Spleen (tissue), 11 donors: ENCODE results near the gene RFX8. TPM values are rescaled to one million over a fixed set of nuclear protein-coding genes. Genes with fewer than 3 reads are reported as not detected.
"Not testable (repeated sequence)": the region's sequence is repeated elsewhere in the genome, so short reads cannot be mapped to it uniquely, and the experiment has no call there.

Experiments
- DNase-seq: peaks from one replicate; pipeline ENCODE4 v3.0.0-alpha.2; 2020
- H3K27ac ChIP-seq, 8 donors: fragments of 200-600 bp; sonication (generic) in 7 of 8; 1 replicate in 4 of 8; 2 replicates in 4 of 8; pipeline versions ENCODE4 v1.5.0 to v1.8.0; 2016 to 2021; ENCODE audit warnings: inconsistent platforms in 4 of 8, mild to moderate bottlenecking in 4 of 8, moderate library complexity in 1 of 8
- H3K27me3 ChIP-seq, 7 donors: fragments of 200-600 bp; sonication (generic) in 6 of 7; replicated peaks in 1 of 7; 1 replicate in 4 of 7; 2 replicates in 3 of 7; pipeline versions ENCODE4 v1.5.0 to v1.8.0; 2016 to 2021; ENCODE audit warnings: inconsistent platforms in 3 of 7, mild to moderate bottlenecking in 1 of 7
- H3K36me3 ChIP-seq, 6 donors: fragments of 200-600 bp; sonication (generic) in 5 of 6; 1 replicate in 4 of 6; 2 replicates in 2 of 6; pipeline versions ENCODE4 v1.5.0 to v1.8.0; 2016 to 2021; ENCODE audit warnings: inconsistent platforms in 2 of 6
- H3K4me1 ChIP-seq, 6 donors: fragments of 200-600 bp; sonication (generic) in 5 of 6; 1 replicate in 3 of 6; 2 replicates in 3 of 6; pipeline versions ENCODE4 v1.5.0 to v1.8.0; 2016 to 2021; ENCODE audit warnings: inconsistent platforms in 3 of 6
- H3K4me3 ChIP-seq, 8 donors: fragments of 200-600 bp; sonication (generic) in 7 of 8; 1 replicate in 4 of 8; 2 replicates in 4 of 8; pipeline versions ENCODE4 v1.5.0 to v1.8.0; 2016 to 2021; ENCODE audit warnings: inconsistent platforms in 4 of 8, mild to moderate bottlenecking in 4 of 8, moderate library complexity in 2 of 8
- H3K9me3 ChIP-seq, 8 donors: fragments of 200-600 bp; sonication (generic) in 7 of 8; 1 replicate in 4 of 8; 2 replicates in 4 of 8; pipeline versions ENCODE4 v1.5.0 to v1.8.0; 2016 to 2021; ENCODE audit warnings: inconsistent platforms in 4 of 8
- CTCF ChIP-seq, 11 experiments: fragments of 200-600 bp in 7 of 11; fragments of 450-650 bp in 4 of 11; sonication (generic) in 4 of 11; IDR thresholded peaks in 8 of 11; conservative IDR thresholded peaks in 3 of 11; 1 replicate in 7 of 11; 2 replicates in 4 of 11; pipeline versions ENCODE4 v1.4.0 to v1.8.0; 2016 to 2021; ENCODE audit warnings: antibody characterized with exemption in 11 of 11, inconsistent platforms in 4 of 11, mild to moderate bottlenecking in 1 of 11
- POLR2A ChIP-seq, 3 donors: fragments of 450-650 bp; IDR thresholded peaks; one replicate each; pipeline ENCODE4 v1.5.1; 2017; ENCODE audit warnings: antibody characterized with exemption in 3 of 3, mild to moderate bottlenecking in 1 of 3
- POLR2AphosphoS5 ChIP-seq, 3 donors: sonication (generic); formaldehyde crosslinking; IDR thresholded peaks; one replicate each; pipeline ENCODE4 v1.5.1; 2017; ENCODE audit warnings: antibody characterized with exemption in 3 of 3
- WGBS, 5 donors: extraction: QIAGEN DNeasy Blood & Tissue Kit in 3 of 5; methylation state at CpG; one replicate each; pipeline versions ENCODE4 v1.1.5 to v1.1.7; 2013 to 2018; 5-methylcytosine and 5-hydroxymethylcytosine counted together
- intact Hi-C: fragments of 100-400 bp; cut with DNase I; formaldehyde crosslinking; loops from one replicate; pipeline ENCODE4 v1.15.0; 2023; ENCODE audit warnings: low total_unique reads
- polyA plus RNA-seq, 3 donors: library from polyadenylated mRNA; stranded (reverse); fragments of 200-250 nt; gene quantifications; one replicate each; pipeline ENCODE4 v1.2.1, GENCODE V29; 2013
- total RNA-seq, 7 donors: library from RNA; depleted of rRNA in 3 of 7; stranded (reverse); fragments of >200 nt in 3 of 7; fragmentation: NEBNext Ultra II Directional in 4 of 7; extraction: Animal tissue kit (Norgen Biotek cat#: 25700) in 4 of 7; gene quantifications; one replicate each; pipeline versions ENCODE4 v1.1.0 to v1.2.1, GENCODE V29; 2016 to 2021
- donor health status: healthy with polysubstance abuse.
- donor health status: DM: no; HTN: no; CAD: no; lungs with moderate emphysema.
- donor health status: DM: no; HTN: no; CAD: no.
- donor health status: Bipolar disorder and iron deficiency.
- donor health status: healthy.
- donor health status: DM: no; HTN: no; CAD: no.
- donor health status: DM: yes; HTN: yes; CAD: no.

Gene RFX8
- total and polyA plus RNA-seq, 10 donors, result 0.12 to 0.29 (median 0.13) TPM; not detected in 5

DNA sequence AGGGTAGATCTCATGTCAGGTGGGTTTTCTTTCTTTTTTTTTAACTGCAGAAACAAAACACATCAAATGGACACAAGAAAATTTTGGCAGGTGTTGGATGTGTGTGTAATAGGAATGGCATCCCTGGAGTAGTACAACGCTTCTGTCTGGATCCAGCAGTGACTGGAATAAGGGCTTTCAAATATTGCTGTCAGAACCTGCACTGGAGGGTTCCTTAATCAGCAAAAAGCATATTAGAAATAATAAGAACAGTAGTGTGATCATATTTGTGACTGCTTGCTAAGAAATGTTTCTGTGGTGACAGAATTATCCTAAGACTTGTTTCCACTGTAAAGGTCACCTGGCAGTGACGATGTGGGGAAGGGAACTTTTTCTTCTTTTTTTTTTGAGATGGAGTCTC, 118.4 kb downstream of the RFX8 start:
- H3K4me3 ChIP-seq, result no peak overlapping the region
- H3K9me3 ChIP-seq, result no peaks in the 10 kb centered on the region
- H3K27me3 ChIP-seq, result no peaks in the 10 kb centered on the region
- WGBS, 5 donors, result 82 to 92% (median 85%) methylated on average over 2 of the region's 2 CpGs
- TF ChIP-seq CTCF (IDR thresholded peaks at IDR 0.05 in 8 of 11, conservative IDR thresholded peaks at IDR 0.05 in 3 of 11) (no peak), POLR2A (IDR thresholded peaks at IDR 0.05) (no peak), POLR2AphosphoS5 (IDR thresholded peaks at IDR 0.05) (no peak)
- no peak overlapping the region for H3K27ac ChIP-seq
- no peak for DNase-seq
- intact Hi-C loops, result no loop called here
- no peaks in the 10 kb centered on the region for H3K36me3 ChIP-seq
- H3K4me1 ChIP-seq, result peaks cover 3 to 9% (median 7%) of the 10 kb centered on the region in 6 donors

DNA sequence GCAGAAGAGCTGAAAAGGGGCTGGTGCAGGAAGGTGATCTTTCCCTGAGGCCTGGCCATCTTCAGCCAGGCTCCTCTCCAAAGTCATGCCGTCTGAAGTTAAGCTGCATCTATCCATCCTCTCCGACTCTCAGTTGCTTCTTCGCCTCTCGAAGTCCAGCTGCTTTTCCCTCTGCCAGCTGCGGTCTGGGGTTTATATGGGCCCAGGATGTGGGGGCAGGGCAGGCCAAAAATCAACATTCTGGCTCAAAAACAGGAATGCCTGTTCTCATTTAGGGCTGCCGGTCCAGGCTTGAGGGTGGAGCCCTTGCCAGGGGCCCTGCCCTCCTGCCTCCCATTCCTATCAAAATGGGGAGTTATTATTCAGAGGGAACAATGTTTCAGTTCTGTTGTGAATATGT, 118.9 kb downstream of the RFX8 start:
- TF ChIP-seq POLR2A (IDR thresholded peaks at IDR 0.05) (no peak), POLR2AphosphoS5 (IDR thresholded peaks at IDR 0.05) (no peak), CTCF (IDR thresholded peaks at IDR 0.05 in 8 of 11, conservative IDR thresholded peaks at IDR 0.05 in 3 of 11) (no peak)
- Histone ChIP-seq H3K27me3 (no peaks in the 10 kb centered on the region), H3K4me1 (peaks cover 0 to 5% (median 2%) of the 10 kb centered on the region in 6 donors), H3K27ac (no peak overlapping the region), H3K9me3 (no peaks in the 10 kb centered on the region), H3K4me3 (no peak overlapping the region), H3K36me3 (no peaks in the 10 kb centered on the region)
- DNase-seq, result no peak
- intact Hi-C loops, result no loop called here
- 81 to 94% (median 88%) methylated on average over 6 of the region's 6 CpGs for WGBS, 5 donors

DNA sequence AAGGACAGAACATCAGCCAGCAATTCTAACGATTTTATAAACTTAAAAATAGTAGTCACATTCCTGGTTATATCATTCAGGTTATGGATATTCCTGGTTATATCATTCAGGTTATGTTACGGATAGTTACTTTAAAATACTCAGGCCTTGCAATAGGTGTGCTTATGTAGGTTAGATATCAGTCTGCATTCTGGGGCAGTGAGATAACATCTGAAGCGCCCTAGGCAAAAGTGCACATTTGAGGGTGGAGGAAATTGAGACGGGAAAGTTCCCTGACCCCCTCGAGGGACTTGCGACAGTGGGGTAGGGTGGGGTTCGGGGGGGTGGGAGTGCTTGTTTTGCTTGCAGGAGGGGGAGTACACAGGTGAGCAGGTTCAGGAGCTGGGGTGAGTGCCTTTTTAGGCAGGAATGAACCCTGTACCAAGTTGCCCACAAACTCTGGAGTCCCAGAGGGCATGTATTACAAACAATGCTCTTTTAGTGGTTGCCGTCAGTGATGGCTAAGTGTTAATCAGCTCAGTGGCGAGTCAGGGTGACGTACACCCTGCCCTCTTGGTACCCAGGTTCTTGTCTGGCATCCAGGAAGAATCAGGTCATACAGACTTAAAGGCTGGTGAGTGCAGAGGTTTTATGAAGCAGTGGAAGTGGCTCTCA, 119.4 kb downstream of the RFX8 start:
- Histone ChIP-seq H3K27ac (no peak overlapping the region), H3K27me3 (no peaks in the 10 kb centered on the region), H3K9me3 (no peaks in the 10 kb centered on the region), H3K4me3 (no peak overlapping the region), H3K36me3 (no peaks in the 10 kb centered on the region), H3K4me1 (no peaks in the 10 kb centered on the region)
- DNase-seq, result no peak
- 80 to 88% (median 87%) methylated on average over 10 of the region's 10 CpGs for WGBS, 5 donors
- TF ChIP-seq POLR2A (IDR thresholded peaks at IDR 0.05) (no peak), POLR2AphosphoS5 (IDR thresholded peaks at IDR 0.05) (no peak), CTCF (IDR thresholded peaks at IDR 0.05 in 8 of 11, conservative IDR thresholded peaks at IDR 0.05 in 3 of 11) (no peak)
- intact Hi-C loops, result no loop called here

DNA sequence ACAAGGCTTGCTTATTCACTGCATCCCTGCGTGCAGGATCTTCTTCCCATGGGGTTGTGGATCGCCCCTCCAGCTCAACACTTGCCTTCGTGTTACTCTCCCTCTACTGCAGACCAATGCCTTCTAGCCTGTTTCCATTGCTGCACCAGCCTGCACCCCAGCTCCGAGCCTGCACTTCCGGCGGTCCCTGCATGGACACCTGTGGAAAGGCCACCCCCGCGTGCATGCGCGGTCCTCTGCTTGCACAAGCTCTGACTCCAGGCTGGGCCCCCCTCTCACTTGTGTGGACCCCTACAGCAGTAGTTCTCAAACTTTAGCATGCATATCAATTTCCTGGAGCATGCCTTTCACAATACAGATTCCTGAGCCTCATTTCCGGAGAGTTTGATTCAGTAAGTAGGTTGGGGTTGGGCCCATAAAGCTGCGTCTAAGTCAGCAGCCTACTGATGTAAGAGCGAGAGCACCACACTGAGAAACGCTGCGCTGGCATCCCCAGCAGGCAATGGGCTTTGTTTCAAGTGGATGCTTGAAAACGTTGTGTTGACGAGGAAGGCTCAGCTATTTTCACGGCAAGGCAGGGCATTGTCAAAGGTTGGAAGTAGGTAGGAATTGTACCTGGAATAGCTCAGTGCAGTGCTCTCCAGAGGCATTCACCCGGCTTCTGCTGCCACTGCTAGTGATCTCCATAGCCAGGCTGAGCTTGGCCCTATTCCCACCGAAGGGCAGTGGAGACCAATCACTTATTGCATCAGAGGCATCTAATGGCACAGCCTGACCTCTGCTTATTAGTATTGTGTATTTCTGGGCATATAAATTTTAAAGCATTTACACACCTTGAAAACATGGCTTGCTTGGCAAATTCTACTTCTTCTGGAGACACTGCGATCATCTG, 120.2 kb downstream of the RFX8 start:
- Histone ChIP-seq H3K36me3 (no peaks in the 10 kb centered on the region), H3K4me1 (no peaks in the 10 kb centered on the region), H3K4me3 (no peak overlapping the region), H3K27me3 (no peaks in the 10 kb centered on the region), H3K27ac (no peak overlapping the region), H3K9me3 (no peaks in the 10 kb centered on the region)
- WGBS, 5 donors, result 91 to 96% (median 92%) methylated on average over 21 of the region's 21 CpGs
- no peak for DNase-seq
- TF ChIP-seq POLR2AphosphoS5 (IDR thresholded peaks at IDR 0.05) (no peak), CTCF (IDR thresholded peaks at IDR 0.05 in 8 of 11, conservative IDR thresholded peaks at IDR 0.05 in 3 of 11) (no peak), POLR2A (IDR thresholded peaks at IDR 0.05) (no peak)
- intact Hi-C loops, result no loop called here

GRCh38 chr2:101352631-101353030, 122.3 kb downstream of the RFX8 start:
- 72 to 94% (median 85%) methylated on average over 4 of the region's 4 CpGs for WGBS, 5 donors
- H3K9me3 ChIP-seq, H3K4me3 ChIP-seq, intact Hi-C loops, DNase-seq, H3K36me3 ChIP-seq, H3K4me1 ChIP-seq, H3K27me3 ChIP-seq, H3K27ac ChIP-seq: not testable (repeated sequence)
